H1 (cell line): ENCODE measurements around the gene LRRC17. TPM values are rescaled to one million over a fixed set of nuclear protein-coding genes. Genes with fewer than 3 reads are reported as not detected.

Experiments used
- CTCF ChIA-PET: fragments of 300-600 bp; sonication (Branson Sonifier 250); formaldehyde crosslinking; loops from one replicate; lab custom pipeline; 2021; ENCODE audit not compliant: partially characterized antibody; lab: Charles Lee
- POLR2A ChIA-PET: fragments of 300-600 bp; sonication (Branson Sonifier 250); formaldehyde crosslinking; loops from one replicate; lab custom pipeline; 2021; ENCODE audit warnings: inconsistent platforms; ENCODE audit not compliant: partially characterized antibody; lab: Charles Lee
- DNase-seq, 2 experiments: peaks; one replicate each; pipeline versions ENCODE4 v3.0.0 to v3.0.0-alpha.2; 2010 to 2022; ENCODE audit warnings: low spot score in 2 of 2, low read depth in 1 of 2, mixed read lengths in 1 of 2
- FAIRE-seq: peaks from 2 replicates; lab custom pipeline; 2011; peaks lifted over from hg19 to GRCh38; lab: Jason Lieb, UNC
- H2AFZ ChIP-seq: 2 replicates; pipeline ENCODE4 v1.8.1; 2012; ENCODE audit warnings: low read length, inconsistent platforms
- H2AK5ac ChIP-seq: 2 replicates; pipeline ENCODE4 v1.6.1; 2013; ENCODE audit warnings: low read depth, low read length
- H2BK120ac ChIP-seq: replicated peaks from 2 replicates; pipeline ENCODE3; 2013; ENCODE audit warnings: low read depth, low read length, inconsistent platforms
- H2BK12ac ChIP-seq: 2 replicates; pipeline ENCODE4 v1.6.1; 2013; ENCODE audit warnings: low read depth, low read length
- H2BK15ac ChIP-seq: 2 replicates; pipeline ENCODE4 v1.6.1; 2013; ENCODE audit warnings: low read length
- H2BK20ac ChIP-seq: 2 replicates; pipeline ENCODE4 v1.6.1; 2013; ENCODE audit warnings: low read length
- H2BK5ac ChIP-seq: 2 replicates; pipeline ENCODE4 v1.6.1; 2013; ENCODE audit warnings: low read depth, low read length
- H3K14ac ChIP-seq: 2 replicates; pipeline ENCODE4 v1.6.1; 2013; ENCODE audit warnings: inconsistent platforms; ENCODE audit not compliant: insufficient read length
- H3K18ac ChIP-seq: 2 replicates; pipeline ENCODE4 v1.6.1; 2013; ENCODE audit warnings: low read length; ENCODE audit errors: extremely low read depth
- H3K23ac ChIP-seq: 2 replicates; pipeline ENCODE4 v1.6.1; 2013; ENCODE audit warnings: inconsistent platforms; ENCODE audit not compliant: insufficient read length
- H3K23me2 ChIP-seq: 2 replicates; pipeline ENCODE4 v1.6.1; 2013; ENCODE audit warnings: low read depth, low read length
- H3K27ac ChIP-seq: 2 replicates; pipeline ENCODE4 v1.6.1; 2011; ENCODE audit warnings: low read depth, low read length, inconsistent platforms
- H3K27me3 ChIP-seq, 4 experiments: replicated peaks in 1 of 4; 1 replicate in 1 of 4; 2 replicates in 3 of 4; pipeline versions ENCODE4 v1.6.1 to v1.8.1; 2011 to 2013; ENCODE audit warnings: low read length in 3 of 4, mild to moderate bottlenecking in 3 of 4, inconsistent platforms in 2 of 4, mixed read lengths in 2 of 4, moderate library complexity in 1 of 4; ENCODE audit not compliant: control insufficient read depth in 3 of 4, insufficient read depth in 3 of 4; ENCODE audit errors: extremely low read depth in 1 of 4
- H3K36me3 ChIP-seq, 4 experiments: 2 replicates each; pipeline versions ENCODE4 v1.6.1 to v1.8.1; 2011 to 2013; ENCODE audit warnings: mild to moderate bottlenecking in 4 of 4, low read length in 3 of 4, moderate library complexity in 2 of 4, control low read depth in 1 of 4, inconsistent platforms in 1 of 4; ENCODE audit not compliant: insufficient read depth in 4 of 4, control insufficient read depth in 2 of 4
- H3K4ac ChIP-seq: replicated peaks from 2 replicates; pipeline ENCODE3; 2013; ENCODE audit warnings: low read length, low read depth, mixed read lengths, inconsistent platforms; ENCODE audit not compliant: insufficient read length
- H3K4me1 ChIP-seq, 4 experiments: replicated peaks in 1 of 4; 1 replicate in 1 of 4; 2 replicates in 3 of 4; pipeline versions ENCODE4 v1.6.1 to v1.8.1; 2011 to 2013; ENCODE audit warnings: low read length in 3 of 4, inconsistent platforms in 2 of 4, mixed read lengths in 1 of 4; ENCODE audit not compliant: insufficient read depth in 4 of 4, control insufficient read depth in 3 of 4
- H3K4me2 ChIP-seq, 2 experiments: 2 replicates each; pipeline versions ENCODE4 v1.6.1 to v1.8.1; 2011 to 2013; ENCODE audit warnings: low read depth in 2 of 2, low read length in 2 of 2, control low read depth in 1 of 2, inconsistent platforms in 1 of 2, mild to moderate bottlenecking in 1 of 2; ENCODE audit not compliant: insufficient read depth in 1 of 2
- H3K4me3 ChIP-seq, 4 experiments: fragments of 200-600, 300-600 bp in 1 of 4; sonication (generic), shearing (Covaris generic), sonication (Bioruptor Twin) in 1 of 4; 2 replicates each; pipeline versions ENCODE4 v1.5.1 to v1.8.1; 2011 to 2016; ENCODE audit warnings: low read length in 4 of 4, low read depth in 3 of 4, control low read depth in 2 of 4, inconsistent platforms in 2 of 4, mild to moderate bottlenecking in 2 of 4, mixed read lengths in 1 of 4, moderate library complexity in 1 of 4; ENCODE audit not compliant: insufficient read depth in 2 of 4; ENCODE audit errors: extremely low read depth in 1 of 4
- H3K56ac ChIP-seq: replicated peaks from 2 replicates; pipeline ENCODE3; 2013; ENCODE audit warnings: low read depth, mild to moderate bottlenecking, mixed read lengths, low read length, inconsistent platforms; ENCODE audit not compliant: insufficient read length
- H3K79me1 ChIP-seq: 2 replicates; pipeline ENCODE4 v1.6.1; 2013; ENCODE audit warnings: low read depth, low read length, control low read depth
- H3K79me2 ChIP-seq, 2 experiments: 2 replicates each; pipeline versions ENCODE4 v1.6.1 to v1.8.1; 2012 to 2013; ENCODE audit warnings: low read length in 2 of 2, mild to moderate bottlenecking in 2 of 2, inconsistent platforms in 1 of 2; ENCODE audit not compliant: insufficient read depth in 2 of 2, control insufficient read depth in 1 of 2
- H3K9ac ChIP-seq, 4 experiments: replicated peaks in 1 of 4; 1 replicate in 1 of 4; 2 replicates in 3 of 4; pipeline versions ENCODE4 v1.6.1 to v1.8.1; 2011 to 2013; ENCODE audit warnings: low read depth in 3 of 4, low read length in 3 of 4, control low read depth in 2 of 4, mild to moderate bottlenecking in 2 of 4, moderate library complexity in 2 of 4, inconsistent platforms in 1 of 4; ENCODE audit errors: extremely low read depth in 1 of 4
- H3K9me3 ChIP-seq, 2 experiments: 2 replicates each; pipeline versions ENCODE4 v1.6.1 to v1.8.1; 2012 to 2013; ENCODE audit warnings: mild to moderate bottlenecking in 2 of 2, moderate library complexity in 2 of 2, control low read depth in 1 of 2, inconsistent platforms in 1 of 2, low read depth in 1 of 2, low read length in 1 of 2, mixed read lengths in 1 of 2; ENCODE audit not compliant: insufficient read depth in 2 of 2
- H4K20me1 ChIP-seq, 2 experiments: replicated peaks in 1 of 2; 2 replicates each; pipeline versions ENCODE3 to v1.8.1; 2011 to 2013; ENCODE audit warnings: inconsistent platforms in 2 of 2, low read length in 2 of 2, mild to moderate bottlenecking in 1 of 2; ENCODE audit not compliant: insufficient read depth in 2 of 2, control insufficient read depth in 1 of 2
- H4K5ac ChIP-seq: 2 replicates; pipeline ENCODE4 v1.6.1; 2013; ENCODE audit warnings: low read length, low read depth, mixed read lengths, inconsistent platforms; ENCODE audit not compliant: insufficient read length
- H4K8ac ChIP-seq: 2 replicates; pipeline ENCODE4 v1.8.0; 2013; ENCODE audit warnings: mild to moderate bottlenecking, moderate library complexity, low read length, inconsistent platforms; ENCODE audit not compliant: insufficient read depth; ENCODE audit errors: extremely low read depth
- H4K91ac ChIP-seq: replicated peaks from 2 replicates; pipeline ENCODE3; 2013; ENCODE audit warnings: low read length, mixed read lengths, inconsistent platforms; ENCODE audit not compliant: insufficient read length
- CHD1 ChIP-seq: IDR thresholded peaks from 2 replicates; pipeline ENCODE4 v1.6.1; 2012; ENCODE audit warnings: low read depth, low read length, improper control_type of control experiment
- E2F6 ChIP-seq: IDR thresholded peaks from 2 replicates; pipeline ENCODE4 v1.6.1; 2012; ENCODE audit warnings: inconsistent platforms
- JUND ChIP-seq: IDR thresholded peaks from 2 replicates; pipeline ENCODE4 v1.6.1; 2011; ENCODE audit warnings: mild to moderate bottlenecking, improper control_type of control experiment, low read length
- NANOG ChIP-seq: IDR thresholded peaks from 2 replicates; pipeline ENCODE4 v1.6.1; 2011; ENCODE audit warnings: low read length, low read depth, mild to moderate bottlenecking, inconsistent platforms; ENCODE audit not compliant: insufficient read depth, poor library complexity, severe bottlenecking
- RBBP5 ChIP-seq: IDR thresholded peaks from 2 replicates; pipeline ENCODE4 v1.7.1; 2012; ENCODE audit warnings: low read depth, mild to moderate bottlenecking, inconsistent platforms, low read length, moderate library complexity, borderline replicate concordance
- SAP30 ChIP-seq: fragments of 300-600 bp; sonication (generic); IDR thresholded peaks from 2 replicates; pipeline ENCODE4 v1.7.1; 2012; ENCODE audit warnings: low read length, moderate library complexity, mild to moderate bottlenecking, inconsistent platforms; ENCODE audit not compliant: insufficient read depth, insufficient replicate concordance
- SIX5 ChIP-seq: IDR thresholded peaks from 2 replicates; pipeline ENCODE4 v1.6.1; 2011; ENCODE audit warnings: mild to moderate bottlenecking, low read depth, low read length
- SP4 ChIP-seq: IDR thresholded peaks from 2 replicates; pipeline ENCODE4 v1.6.1; 2012; ENCODE audit warnings: low read length, inconsistent platforms
- ZNF274 ChIP-seq: IDR thresholded peaks from 2 replicates; pipeline ENCODE4 v1.7.0; 2012; ENCODE audit warnings: low read length, borderline replicate concordance; ENCODE audit errors: extremely low read depth
- WGBS, 2 experiments: shearing (Covaris generic) in 1 of 2; methylation state at CpG; one replicate each; pipeline versions ENCODE4 v1.1.6 to v1.1.7; 2013 to 2015; ENCODE audit warnings: low lambda C conversion rate in 2 of 2, mixed read lengths in 2 of 2, inconsistent platforms in 1 of 2, low coverage in 1 of 2, missing lambda C conversion rate in 1 of 2; ENCODE audit not compliant: insufficient replicate concordance in 2 of 2, insufficient coverage in 1 of 2, insufficient read length in 1 of 2; ENCODE audit errors: extremely low coverage in 1 of 2, missing lambda C conversion rate in 1 of 2; 5-methylcytosine and 5-hydroxymethylcytosine counted together
- polyA plus RNA-seq, 7 experiments: library from polyadenylated mRNA; depleted of rRNA in 3 of 7; stranded (reverse) in 5 of 7; unstranded in 2 of 7; fragments of >200 nt in 5 of 7; fragments of 200-250 nt in 2 of 7; gene quantifications; 1 replicate in 5 of 7; 2 replicates in 1 of 7; 4 replicates in 1 of 7; pipeline versions ENCODE4 v1.2.1 to v1.2.3, GENCODE V29; 2011 to 2013; ENCODE audit warnings: missing spikeins in 2 of 7, mixed read lengths in 2 of 7
- total RNA-seq: library from RNA; stranded (reverse); fragmentation: NEBNext Ultra II Directional; extraction: Animal tissue kit (Norgen Biotek cat#: 25700); gene quantifications from 2 replicates; pipeline ENCODE4 v1.2.1, GENCODE V29; 2021

Gene LRRC17
- total and polyA plus RNA-seq, 2 of the 8 experiments (the other 6 are each of a cell fraction or from before 2014, with no cell fraction given), result 3.0 TPM

GRCh38 chr7:102874166-102874829 lies 38.5 kb upstream of the LRRC17 start:
- H2BK15ac ChIP-seq, result no peak overlapping the region
- no peak overlapping the region for H3K23ac ChIP-seq
- DNase-seq (no peak), FAIRE-seq (no peak)
- no peaks in the 10 kb centered on the region for H3K9me3 ChIP-seq
- no peaks in the 10 kb centered on the region for H3K4me1 ChIP-seq
- H3K79me2 ChIP-seq, result no peaks in the 10 kb centered on the region
- no peaks in the 10 kb centered on the region for H3K79me1 ChIP-seq
- H2BK12ac ChIP-seq, result no peak overlapping the region
- no peak overlapping the region for H3K4ac ChIP-seq
- no peak overlapping the region for H4K8ac ChIP-seq
- H3K36me3 ChIP-seq, result no peaks in the 10 kb centered on the region; a peak in 1 of 8 replicates
- H3K56ac ChIP-seq, result no peak overlapping the region
- no peak overlapping the region for H2AK5ac ChIP-seq
- H3K9ac ChIP-seq, result no peak overlapping the region
- H3K27me3 ChIP-seq, result no peaks in the 10 kb centered on the region
- 82% methylated on average over 5 of the region's 5 CpGs; no CpG with 5 or more reads in 1 of the 2 experiments for WGBS, 2 experiments
- H4K5ac ChIP-seq, result no peak overlapping the region
- H3K4me2 ChIP-seq, result no peak overlapping the region
- no peak overlapping the region for H2BK5ac ChIP-seq
- no peak overlapping the region for H3K27ac ChIP-seq
- no peak overlapping the region for H2BK20ac ChIP-seq
- no peak overlapping the region for H2BK120ac ChIP-seq
- H4K91ac ChIP-seq, result no peak overlapping the region
- CTCF ChIA-PET, result interaction anchor here (1.3 kb wide), 1 partner anchor 8 kb away, joined by 4 read pairs; no protein-coding TSS in a partner anchor
- H3K4me3 ChIP-seq, result no peak overlapping the region
- no peak for TF ChIP-seq SP4
- no peak for TF ChIP-seq RBBP5
- no peak for TF ChIP-seq SIX5
- no peak for TF ChIP-seq NANOG
- no peak for TF ChIP-seq E2F6
- no peak for TF ChIP-seq SAP30
- no peak for TF ChIP-seq JUND
- no peak for TF ChIP-seq CHD1
- no peak for TF ChIP-seq ZNF274
- no peak overlapping the region for H2AFZ ChIP-seq
- H3K14ac ChIP-seq, result no peak overlapping the region
- no peak overlapping the region for H3K18ac ChIP-seq
- POLR2A ChIA-PET, result no interaction called here
- H4K20me1 ChIP-seq, result no peaks in the 10 kb centered on the region
- H3K23me2 ChIP-seq, result no peaks in the 10 kb centered on the region; the same call in 1 of the 2 replicates
